Keratinocyte (primary cell): ENCODE data around the gene MRPL48. TPM values are rescaled to one million over a fixed set of nuclear protein-coding genes. Genes with fewer than 3 reads are reported as not detected.

ENCODE experiments used
- DNase-seq: peaks from one replicate; pipeline ENCODE4 v3.0.0-alpha.2; 2011; ENCODE audit warnings: low read depth, missing footprints, low spot score
- FAIRE-seq: peaks from 2 replicates; lab custom pipeline; 2011; peaks lifted over from hg19 to GRCh38; lab: Jason Lieb, UNC
- H2AFZ ChIP-seq: 2 replicates; pipeline ENCODE4 v1.6.0; 2012; ENCODE audit warnings: low read length, control low read depth, inconsistent platforms; ENCODE audit not compliant: control insufficient read depth
- H3K27ac ChIP-seq: 2 replicates; pipeline ENCODE4 v1.5.1; 2011; ENCODE audit warnings: low read length; ENCODE audit not compliant: control insufficient read depth, insufficient read depth
- H3K27me3 ChIP-seq: 3 replicates; pipeline ENCODE4 v1.6.0; 2011; ENCODE audit warnings: low read length; ENCODE audit not compliant: control insufficient read depth, insufficient read depth; ENCODE audit errors: extremely low read depth
- H3K36me3 ChIP-seq, 2 experiments: 2 replicates in 1 of 2; 3 replicates in 1 of 2; pipeline ENCODE4 v1.5.1; 2011; ENCODE audit warnings: low read length in 2 of 2, mild to moderate bottlenecking in 1 of 2; ENCODE audit not compliant: control insufficient read depth in 2 of 2, insufficient read depth in 2 of 2; ENCODE audit errors: extremely low read depth in 1 of 2
- H3K4me1 ChIP-seq: 3 replicates; pipeline ENCODE4 v1.5.1; 2011; ENCODE audit warnings: low read length; ENCODE audit not compliant: control insufficient read depth, insufficient read depth; ENCODE audit errors: extremely low read depth
- H3K4me2 ChIP-seq: 3 replicates; pipeline ENCODE4 v1.6.0; 2011; ENCODE audit warnings: low read depth, low read length; ENCODE audit not compliant: control insufficient read depth, insufficient read depth; ENCODE audit errors: extremely low read depth
- H3K4me3 ChIP-seq, 3 experiments: fragments of 200-600 bp in 1 of 3; sonication (generic) in 1 of 3; 2 replicates in 2 of 3; 3 replicates in 1 of 3; pipeline ENCODE4 v1.5.1; 2011 to 2016; ENCODE audit warnings: low read length in 3 of 3, mild to moderate bottlenecking in 3 of 3, control low read depth in 2 of 3, inconsistent platforms in 1 of 3, low read depth in 1 of 3, mixed read lengths in 1 of 3, mixed run types in 1 of 3, moderate library complexity in 1 of 3; ENCODE audit not compliant: control insufficient read depth in 2 of 3, insufficient read depth in 2 of 3; ENCODE audit errors: extremely low read depth in 1 of 3
- H3K79me2 ChIP-seq: 2 replicates; pipeline ENCODE4 v1.6.0; 2012; ENCODE audit warnings: low read length; ENCODE audit not compliant: control insufficient read depth, insufficient read depth
- H3K9ac ChIP-seq: 3 replicates; pipeline ENCODE4 v1.6.0; 2011; ENCODE audit warnings: low read length; ENCODE audit not compliant: control insufficient read depth, insufficient read depth; ENCODE audit errors: extremely low read depth
- H3K9me1 ChIP-seq: 3 replicates; pipeline ENCODE4 v1.6.0; 2011; ENCODE audit warnings: low read length; ENCODE audit not compliant: control insufficient read depth, insufficient read depth; ENCODE audit errors: extremely low read depth
- H3K9me3 ChIP-seq: 2 replicates; pipeline ENCODE4 v1.5.1; 2012; ENCODE audit warnings: low read depth, low read length; ENCODE audit not compliant: control insufficient read depth
- H4K20me1 ChIP-seq: 3 replicates; pipeline ENCODE4 v1.6.0; 2011; ENCODE audit warnings: low read length; ENCODE audit not compliant: control insufficient read depth, insufficient read depth; ENCODE audit errors: extremely low read depth
- EZH2 ChIP-seq: IDR thresholded peaks from one replicate; pipeline ENCODE4 v1.6.1; 2012; ENCODE audit warnings: inconsistent platforms, mild to moderate bottlenecking, low read length, moderate library complexity
- dilution Hi-C: fragments of 300-500 bp; cut with MboI; formaldehyde crosslinking; loops from one replicate; pipeline ENCODE4 v1.7.0; 2020; ENCODE audit warnings: low sequenced_read_pairs; ENCODE audit not compliant: extremely low pct_ligation_motif_present
- polyA plus RNA-seq, 5 experiments: library from polyadenylated mRNA; depleted of rRNA in 3 of 5; stranded (reverse) in 3 of 5; stranded (forward) in 1 of 5; unstranded in 1 of 5; fragments of >200 nt; gene quantifications; 1 replicate in 1 of 5; 2 replicates in 3 of 5; 3 replicates in 1 of 5; pipeline versions ENCODE4 v1.2.1 to v1.2.3, GENCODE V29; 2011 to 2012; ENCODE audit warnings: missing spikeins in 2 of 5, low read depth in 1 of 5, low replicate concordance in 1 of 5
- TF ChIP-seq, protein P1 (sequence below), 3 experiments: IDR thresholded peaks in 1 of 3; conservative IDR thresholded peaks in 1 of 3; optimal IDR thresholded peaks in 1 of 3; 2 replicates in 2 of 3; 3 replicates in 1 of 3; pipeline versions ENCODE3 to v1.5.1; 2011; ENCODE audit warnings: low read length in 3 of 3, mild to moderate bottlenecking in 3 of 3, moderate library complexity in 2 of 3, control low read depth in 1 of 3, inconsistent platforms in 1 of 3; ENCODE audit not compliant: insufficient read depth in 2 of 3; ENCODE audit errors: extremely low read depth in 1 of 3

MRPL48 gene
- polyA plus RNA-seq, 1 donor (not counting 4 experiments of a cell fraction or from before 2014, with no cell fraction given) = 72.2 TPM

DNA sequence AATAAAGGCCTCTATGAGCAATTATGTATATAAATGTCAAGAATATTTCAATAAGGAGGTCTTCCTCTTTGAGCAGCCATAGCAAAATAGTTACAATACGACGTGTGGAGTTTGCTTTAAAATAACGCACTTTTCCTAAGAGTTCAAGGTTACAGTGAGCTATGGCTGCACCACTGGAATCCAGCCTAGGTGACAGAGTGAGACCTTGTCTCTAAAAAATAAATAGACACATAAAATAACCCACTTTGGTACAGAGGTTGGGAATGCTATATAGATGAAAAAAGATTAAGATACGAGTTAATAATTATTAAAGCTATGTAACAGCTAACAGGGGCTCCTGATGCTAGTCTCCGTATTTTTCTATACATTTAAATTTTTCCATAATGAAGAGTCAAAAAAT, 39.4 kb upstream of the MRPL48 start:
- dilution Hi-C loops = no loop called here
- H2AFZ ChIP-seq = no peak overlapping the region
- no peaks in the 10 kb centered on the region for H3K9me3 ChIP-seq
- H3K27ac ChIP-seq = no peak overlapping the region
- TF ChIP-seq, protein P1, sequence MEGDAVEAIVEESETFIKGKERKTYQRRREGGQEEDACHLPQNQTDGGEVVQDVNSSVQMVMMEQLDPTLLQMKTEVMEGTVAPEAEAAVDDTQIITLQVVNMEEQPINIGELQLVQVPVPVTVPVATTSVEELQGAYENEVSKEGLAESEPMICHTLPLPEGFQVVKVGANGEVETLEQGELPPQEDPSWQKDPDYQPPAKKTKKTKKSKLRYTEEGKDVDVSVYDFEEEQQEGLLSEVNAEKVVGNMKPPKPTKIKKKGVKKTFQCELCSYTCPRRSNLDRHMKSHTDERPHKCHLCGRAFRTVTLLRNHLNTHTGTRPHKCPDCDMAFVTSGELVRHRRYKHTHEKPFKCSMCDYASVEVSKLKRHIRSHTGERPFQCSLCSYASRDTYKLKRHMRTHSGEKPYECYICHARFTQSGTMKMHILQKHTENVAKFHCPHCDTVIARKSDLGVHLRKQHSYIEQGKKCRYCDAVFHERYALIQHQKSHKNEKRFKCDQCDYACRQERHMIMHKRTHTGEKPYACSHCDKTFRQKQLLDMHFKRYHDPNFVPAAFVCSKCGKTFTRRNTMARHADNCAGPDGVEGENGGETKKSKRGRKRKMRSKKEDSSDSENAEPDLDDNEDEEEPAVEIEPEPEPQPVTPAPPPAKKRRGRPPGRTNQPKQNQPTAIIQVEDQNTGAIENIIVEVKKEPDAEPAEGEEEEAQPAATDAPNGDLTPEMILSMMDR (optimal IDR thresholded peaks at IDR 0.05 in 1 of 3, IDR thresholded peaks at IDR 0.05 in 1 of 3, conservative IDR thresholded peaks at IDR 0.05 in 1 of 3; ENCODE audit: extremely low read depth in 1 of 3, insufficient read depth in 2 of 3, low read length in 3 of 3) = no peak
- no peak for TF ChIP-seq EZH2
- no peak for FAIRE-seq
- H3K4me1 ChIP-seq = peaks cover 3% of the 10 kb centered on the region
- no peak overlapping the region for H3K9ac ChIP-seq
- H3K9me1 ChIP-seq = no peaks in the 10 kb centered on the region
- H3K36me3 ChIP-seq = peaks cover 0 to 4% of the 10 kb centered on the region in 2 experiments
- H4K20me1 ChIP-seq = peaks cover 20% of the 10 kb centered on the region
- no peak for DNase-seq
- no peak overlapping the region for H3K4me2 ChIP-seq
- no peak overlapping the region for H3K4me3 ChIP-seq
- no peaks in the 10 kb centered on the region for H3K27me3 ChIP-seq
- H3K79me2 ChIP-seq = peaks cover 95% of the 10 kb centered on the region

GRCh38 chr11:73749118-73749517, 38.6 kb upstream of the MRPL48 start:
- H3K9me3 ChIP-seq = no peaks in the 10 kb centered on the region
- TF ChIP-seq, protein P1 (optimal IDR thresholded peaks at IDR 0.05 in 1 of 3, IDR thresholded peaks at IDR 0.05 in 1 of 3, conservative IDR thresholded peaks at IDR 0.05 in 1 of 3; ENCODE audit: extremely low read depth in 1 of 3, insufficient read depth in 2 of 3, low read length in 3 of 3) = no peak
- TF ChIP-seq EZH2 = no peak
- peaks cover 3% of the 10 kb centered on the region for H3K4me1 ChIP-seq
- H3K9me1 ChIP-seq = no peaks in the 10 kb centered on the region
- FAIRE-seq (no peak), DNase-seq (no peak)
- no peak overlapping the region for H3K4me3 ChIP-seq
- no peaks in the 10 kb centered on the region for H3K27me3 ChIP-seq
- H3K9ac ChIP-seq = no peak overlapping the region
- dilution Hi-C loops = no loop called here
- H3K4me2 ChIP-seq = no peak overlapping the region
- no peak overlapping the region for H2AFZ ChIP-seq
- no peak overlapping the region for H3K27ac ChIP-seq
- peaks cover 0 to 5% of the 10 kb centered on the region in 2 experiments for H3K36me3 ChIP-seq
- peaks cover 96% of the 10 kb centered on the region for H3K79me2 ChIP-seq
- peaks cover 15% of the 10 kb centered on the region for H4K20me1 ChIP-seq
